H1 (cell line): ENCODE results near the gene PXDC1. TPM values are rescaled to one million over a fixed set of nuclear protein-coding genes. Genes with fewer than 3 reads are reported as not detected.

Experiments
- CTCF ChIA-PET: fragments of 300-600 bp; sonication (Branson Sonifier 250); formaldehyde crosslinking; loops from one replicate; lab custom pipeline; 2021; ENCODE audit not compliant: partially characterized antibody; lab: Charles Lee
- POLR2A ChIA-PET: fragments of 300-600 bp; sonication (Branson Sonifier 250); formaldehyde crosslinking; loops from one replicate; lab custom pipeline; 2021; ENCODE audit warnings: inconsistent platforms; ENCODE audit not compliant: partially characterized antibody; lab: Charles Lee
- DNase-seq, 2 experiments: peaks; one replicate each; pipeline versions ENCODE4 v3.0.0 to v3.0.0-alpha.2; 2010 to 2022; ENCODE audit warnings: low spot score in 2 of 2, low read depth in 1 of 2, mixed read lengths in 1 of 2
- FAIRE-seq: peaks from 2 replicates; lab custom pipeline; 2011; peaks lifted over from hg19 to GRCh38; lab: Jason Lieb, UNC
- H2AFZ ChIP-seq: 2 replicates; pipeline ENCODE4 v1.8.1; 2012; ENCODE audit warnings: low read length, inconsistent platforms
- H2AK5ac ChIP-seq: 2 replicates; pipeline ENCODE4 v1.6.1; 2013; ENCODE audit warnings: low read depth, low read length
- H2BK120ac ChIP-seq: replicated peaks from 2 replicates; pipeline ENCODE3; 2013; ENCODE audit warnings: low read depth, low read length, inconsistent platforms
- H2BK12ac ChIP-seq: 2 replicates; pipeline ENCODE4 v1.6.1; 2013; ENCODE audit warnings: low read depth, low read length
- H2BK15ac ChIP-seq: 2 replicates; pipeline ENCODE4 v1.6.1; 2013; ENCODE audit warnings: low read length
- H2BK20ac ChIP-seq: 2 replicates; pipeline ENCODE4 v1.6.1; 2013; ENCODE audit warnings: low read length
- H2BK5ac ChIP-seq: 2 replicates; pipeline ENCODE4 v1.6.1; 2013; ENCODE audit warnings: low read depth, low read length
- H3K14ac ChIP-seq: 2 replicates; pipeline ENCODE4 v1.6.1; 2013; ENCODE audit warnings: inconsistent platforms; ENCODE audit not compliant: insufficient read length
- H3K18ac ChIP-seq: 2 replicates; pipeline ENCODE4 v1.6.1; 2013; ENCODE audit warnings: low read length; ENCODE audit errors: extremely low read depth
- H3K23ac ChIP-seq: 2 replicates; pipeline ENCODE4 v1.6.1; 2013; ENCODE audit warnings: inconsistent platforms; ENCODE audit not compliant: insufficient read length
- H3K23me2 ChIP-seq: 2 replicates; pipeline ENCODE4 v1.6.1; 2013; ENCODE audit warnings: low read depth, low read length
- H3K27ac ChIP-seq: 2 replicates; pipeline ENCODE4 v1.6.1; 2011; ENCODE audit warnings: low read depth, low read length, inconsistent platforms
- H3K27me3 ChIP-seq, 4 experiments: replicated peaks in 1 of 4; 1 replicate in 1 of 4; 2 replicates in 3 of 4; pipeline versions ENCODE4 v1.6.1 to v1.8.1; 2011 to 2013; ENCODE audit warnings: low read length in 3 of 4, mild to moderate bottlenecking in 3 of 4, inconsistent platforms in 2 of 4, mixed read lengths in 2 of 4, moderate library complexity in 1 of 4; ENCODE audit not compliant: control insufficient read depth in 3 of 4, insufficient read depth in 3 of 4; ENCODE audit errors: extremely low read depth in 1 of 4
- H3K36me3 ChIP-seq, 4 experiments: 2 replicates each; pipeline versions ENCODE4 v1.6.1 to v1.8.1; 2011 to 2013; ENCODE audit warnings: mild to moderate bottlenecking in 4 of 4, low read length in 3 of 4, moderate library complexity in 2 of 4, control low read depth in 1 of 4, inconsistent platforms in 1 of 4; ENCODE audit not compliant: insufficient read depth in 4 of 4, control insufficient read depth in 2 of 4
- H3K4ac ChIP-seq: replicated peaks from 2 replicates; pipeline ENCODE3; 2013; ENCODE audit warnings: low read length, low read depth, mixed read lengths, inconsistent platforms; ENCODE audit not compliant: insufficient read length
- H3K4me1 ChIP-seq, 4 experiments: replicated peaks in 1 of 4; 1 replicate in 1 of 4; 2 replicates in 3 of 4; pipeline versions ENCODE4 v1.6.1 to v1.8.1; 2011 to 2013; ENCODE audit warnings: low read length in 3 of 4, inconsistent platforms in 2 of 4, mixed read lengths in 1 of 4; ENCODE audit not compliant: insufficient read depth in 4 of 4, control insufficient read depth in 3 of 4
- H3K4me2 ChIP-seq, 2 experiments: 2 replicates each; pipeline versions ENCODE4 v1.6.1 to v1.8.1; 2011 to 2013; ENCODE audit warnings: low read depth in 2 of 2, low read length in 2 of 2, control low read depth in 1 of 2, inconsistent platforms in 1 of 2, mild to moderate bottlenecking in 1 of 2; ENCODE audit not compliant: insufficient read depth in 1 of 2
- H3K4me3 ChIP-seq, 4 experiments: fragments of 200-600, 300-600 bp in 1 of 4; sonication (generic), shearing (Covaris generic), sonication (Bioruptor Twin) in 1 of 4; 2 replicates each; pipeline versions ENCODE4 v1.5.1 to v1.8.1; 2011 to 2016; ENCODE audit warnings: low read length in 4 of 4, low read depth in 3 of 4, control low read depth in 2 of 4, inconsistent platforms in 2 of 4, mild to moderate bottlenecking in 2 of 4, mixed read lengths in 1 of 4, moderate library complexity in 1 of 4; ENCODE audit not compliant: insufficient read depth in 2 of 4; ENCODE audit errors: extremely low read depth in 1 of 4
- H3K56ac ChIP-seq: replicated peaks from 2 replicates; pipeline ENCODE3; 2013; ENCODE audit warnings: low read depth, mild to moderate bottlenecking, mixed read lengths, low read length, inconsistent platforms; ENCODE audit not compliant: insufficient read length
- H3K79me1 ChIP-seq: 2 replicates; pipeline ENCODE4 v1.6.1; 2013; ENCODE audit warnings: low read depth, low read length, control low read depth
- H3K79me2 ChIP-seq, 2 experiments: 2 replicates each; pipeline versions ENCODE4 v1.6.1 to v1.8.1; 2012 to 2013; ENCODE audit warnings: low read length in 2 of 2, mild to moderate bottlenecking in 2 of 2, inconsistent platforms in 1 of 2; ENCODE audit not compliant: insufficient read depth in 2 of 2, control insufficient read depth in 1 of 2
- H3K9ac ChIP-seq, 4 experiments: replicated peaks in 1 of 4; 1 replicate in 1 of 4; 2 replicates in 3 of 4; pipeline versions ENCODE4 v1.6.1 to v1.8.1; 2011 to 2013; ENCODE audit warnings: low read depth in 3 of 4, low read length in 3 of 4, control low read depth in 2 of 4, mild to moderate bottlenecking in 2 of 4, moderate library complexity in 2 of 4, inconsistent platforms in 1 of 4; ENCODE audit errors: extremely low read depth in 1 of 4
- H3K9me3 ChIP-seq, 2 experiments: 2 replicates each; pipeline versions ENCODE4 v1.6.1 to v1.8.1; 2012 to 2013; ENCODE audit warnings: mild to moderate bottlenecking in 2 of 2, moderate library complexity in 2 of 2, control low read depth in 1 of 2, inconsistent platforms in 1 of 2, low read depth in 1 of 2, low read length in 1 of 2, mixed read lengths in 1 of 2; ENCODE audit not compliant: insufficient read depth in 2 of 2
- H4K20me1 ChIP-seq, 2 experiments: replicated peaks in 1 of 2; 2 replicates each; pipeline versions ENCODE3 to v1.8.1; 2011 to 2013; ENCODE audit warnings: inconsistent platforms in 2 of 2, low read length in 2 of 2, mild to moderate bottlenecking in 1 of 2; ENCODE audit not compliant: insufficient read depth in 2 of 2, control insufficient read depth in 1 of 2
- H4K5ac ChIP-seq: 2 replicates; pipeline ENCODE4 v1.6.1; 2013; ENCODE audit warnings: low read length, low read depth, mixed read lengths, inconsistent platforms; ENCODE audit not compliant: insufficient read length
- H4K8ac ChIP-seq: 2 replicates; pipeline ENCODE4 v1.8.0; 2013; ENCODE audit warnings: mild to moderate bottlenecking, moderate library complexity, low read length, inconsistent platforms; ENCODE audit not compliant: insufficient read depth; ENCODE audit errors: extremely low read depth
- H4K91ac ChIP-seq: replicated peaks from 2 replicates; pipeline ENCODE3; 2013; ENCODE audit warnings: low read length, mixed read lengths, inconsistent platforms; ENCODE audit not compliant: insufficient read length
- BCL11A ChIP-seq, 2 experiments: IDR thresholded peaks; one replicate each; pipeline ENCODE4 v1.6.1; 2011; ENCODE audit warnings: low read depth in 2 of 2, low read length in 2 of 2, mild to moderate bottlenecking in 2 of 2
- CTCF ChIP-seq, 3 experiments: IDR thresholded peaks; 1 replicate in 2 of 3; 2 replicates in 1 of 3; pipeline versions ENCODE4 v1.5.1 to v1.6.1; 2011; ENCODE audit warnings: low read length in 3 of 3, mild to moderate bottlenecking in 3 of 3, inconsistent platforms in 2 of 3, low read depth in 1 of 3, moderate library complexity in 1 of 3; ENCODE audit not compliant: insufficient read depth in 1 of 3; ENCODE audit errors: control extremely low read depth in 1 of 3
- FOSL1 ChIP-seq: IDR thresholded peaks from 2 replicates; pipeline ENCODE4 v1.6.1; 2011; ENCODE audit warnings: mild to moderate bottlenecking, low read depth, low read length, moderate library complexity; ENCODE audit not compliant: insufficient read depth
- NANOG ChIP-seq: IDR thresholded peaks from 2 replicates; pipeline ENCODE4 v1.6.1; 2011; ENCODE audit warnings: low read length, low read depth, mild to moderate bottlenecking, inconsistent platforms; ENCODE audit not compliant: insufficient read depth, poor library complexity, severe bottlenecking
- NRF1 ChIP-seq: IDR thresholded peaks from 2 replicates; pipeline ENCODE4 v1.6.1; 2011; ENCODE audit warnings: mild to moderate bottlenecking, low read depth, low read length, improper control_type of control experiment
- RNF2 ChIP-seq: fragments of 200-900, 300-1000 bp; sonication (generic); IDR thresholded peaks from 2 replicates; pipeline ENCODE4 v1.7.1; 2016; ENCODE audit warnings: borderline replicate concordance, low read depth, mild to moderate bottlenecking, antibody characterized with exemption, low read length; ENCODE audit not compliant: poor library complexity, severe bottlenecking; ENCODE audit errors: missing control alignments
- SIN3A ChIP-seq, 2 experiments: IDR thresholded peaks in 1 of 2; conservative IDR thresholded peaks in 1 of 2; 2 replicates each; pipeline ENCODE4 v1.6.1; 2011 to 2012; ENCODE audit warnings: low read length in 2 of 2, improper control_type of control experiment in 1 of 2, low read depth in 1 of 2, mild to moderate bottlenecking in 1 of 2
- TCF12 ChIP-seq: IDR thresholded peaks from 2 replicates; pipeline ENCODE4 v1.6.1; 2011; ENCODE audit warnings: low read depth, mild to moderate bottlenecking, low read length
- WGBS, 2 experiments: shearing (Covaris generic) in 1 of 2; methylation state at CpG; one replicate each; pipeline versions ENCODE4 v1.1.6 to v1.1.7; 2013 to 2015; ENCODE audit warnings: low lambda C conversion rate in 2 of 2, mixed read lengths in 2 of 2, inconsistent platforms in 1 of 2, low coverage in 1 of 2, missing lambda C conversion rate in 1 of 2; ENCODE audit not compliant: insufficient replicate concordance in 2 of 2, insufficient coverage in 1 of 2, insufficient read length in 1 of 2; ENCODE audit errors: extremely low coverage in 1 of 2, missing lambda C conversion rate in 1 of 2; 5-methylcytosine and 5-hydroxymethylcytosine counted together
- polyA plus RNA-seq, 7 experiments: library from polyadenylated mRNA; depleted of rRNA in 3 of 7; stranded (reverse) in 5 of 7; unstranded in 2 of 7; fragments of >200 nt in 5 of 7; fragments of 200-250 nt in 2 of 7; gene quantifications; 1 replicate in 5 of 7; 2 replicates in 1 of 7; 4 replicates in 1 of 7; pipeline versions ENCODE4 v1.2.1 to v1.2.3, GENCODE V29; 2011 to 2013; ENCODE audit warnings: missing spikeins in 2 of 7, mixed read lengths in 2 of 7
- total RNA-seq: library from RNA; stranded (reverse); fragmentation: NEBNext Ultra II Directional; extraction: Animal tissue kit (Norgen Biotek cat#: 25700); gene quantifications from 2 replicates; pipeline ENCODE4 v1.2.1, GENCODE V29; 2021

PXDC1 gene
- total and polyA plus RNA-seq, 2 of the 8 experiments (the other 6 are each of a cell fraction or from before 2014, with no cell fraction given) = 1.7 to 2.0 TPM

GRCh38 chr6:3770023-3770720, 18.7 kb upstream of the PXDC1 start:
- Histone ChIP-seq H4K8ac (no peak overlapping the region), H3K4me2 (0 out of 4 replicates have a peak overlapping the region, but pooled peaks of 1 of the 2 experiments have one; percentile 10), H2AK5ac (no peak overlapping the region), H3K18ac (no peak overlapping the region), H3K4me3 (no peak overlapping the region), H3K23ac (no peak overlapping the region), H3K79me1 (no peaks in the 10 kb centered on the region), H3K27me3 (no peaks in the 10 kb centered on the region), H3K23me2 (no peaks in the 10 kb centered on the region; the same call in 1 of the 2 replicates), H4K91ac (no peak overlapping the region), H3K27ac (no peak overlapping the region), H2BK12ac (no peak overlapping the region), H3K56ac (no peak overlapping the region), H3K4ac (no peak overlapping the region), H4K5ac (no peak overlapping the region), H3K36me3 (no peaks in the 10 kb centered on the region), H2BK20ac (no peak overlapping the region), H2BK15ac (0 out of 2 replicates have a peak overlapping the region, but pooled peaks have one; percentile 46), H3K79me2 (no peaks in the 10 kb centered on the region), H2AFZ (no peak overlapping the region; the same call in 1 of the 2 replicates), H4K20me1 (no peaks in the 10 kb centered on the region), H3K9me3 (no peaks in the 10 kb centered on the region), H3K9ac (no peak overlapping the region), H2BK120ac (peak overlapping the region; percentile 64), H3K14ac (no peak overlapping the region), H3K4me1 (peaks cover 0 to 6% (median 1%) of the 10 kb centered on the region in 4 experiments; a peak in 4 of 7 replicates), H2BK5ac (no peak overlapping the region)
- DNase-seq (no peak), FAIRE-seq (no peak)
- 39% methylated on average over 10 of the region's 10 CpGs; no CpG with 5 or more reads in 1 of the 2 experiments for WGBS, 2 experiments
- CTCF ChIA-PET = interaction anchor here (1.0 to 1.7 kb wide), 4 partner anchors 21 to 208 kb away, joined by 3 to 5 read pairs (median 3); partner anchors contain the start of gene FAM50B
- POLR2A ChIA-PET = interaction anchor here (2.4 kb wide), 1 partner anchor 15 kb away, joined by 5 read pairs; no protein-coding TSS in a partner anchor
- no peak for TF ChIP-seq NANOG
- no peak for TF ChIP-seq SIN3A (conservative IDR thresholded peaks at IDR 0.05 in 1 of 2, IDR thresholded peaks at IDR 0.05 in 1 of 2; ENCODE audit: low read depth in 1 of 2, low read length in 2 of 2)
- TF ChIP-seq TCF12 = no peak
- no peak for TF ChIP-seq NRF1
- no peak for TF ChIP-seq FOSL1
- TF ChIP-seq BCL11A (IDR thresholded peaks at IDR 0.05; ENCODE audit: low read depth in 2 of 2, low read length in 2 of 2) = no peak
- TF ChIP-seq RNF2 = no peak
- no peak for TF ChIP-seq CTCF (IDR thresholded peaks at IDR 0.05; ENCODE audit: control extremely low read depth in 1 of 3, insufficient read depth in 1 of 3, low read depth in 1 of 3, low read length in 3 of 3)
